HG03060 (cell line): ENCODE results near the gene PDE12.

Experiments used
- ATAC-seq: cut with Tn5 transposase; IDR thresholded peaks from one replicate; pipeline ENCODE4 v1.9.1; 2021; ENCODE audit warnings: low read depth, moderate number of reproducible peaks; ENCODE audit not compliant: unreplicated experiment

PDE12 gene

DNA sequence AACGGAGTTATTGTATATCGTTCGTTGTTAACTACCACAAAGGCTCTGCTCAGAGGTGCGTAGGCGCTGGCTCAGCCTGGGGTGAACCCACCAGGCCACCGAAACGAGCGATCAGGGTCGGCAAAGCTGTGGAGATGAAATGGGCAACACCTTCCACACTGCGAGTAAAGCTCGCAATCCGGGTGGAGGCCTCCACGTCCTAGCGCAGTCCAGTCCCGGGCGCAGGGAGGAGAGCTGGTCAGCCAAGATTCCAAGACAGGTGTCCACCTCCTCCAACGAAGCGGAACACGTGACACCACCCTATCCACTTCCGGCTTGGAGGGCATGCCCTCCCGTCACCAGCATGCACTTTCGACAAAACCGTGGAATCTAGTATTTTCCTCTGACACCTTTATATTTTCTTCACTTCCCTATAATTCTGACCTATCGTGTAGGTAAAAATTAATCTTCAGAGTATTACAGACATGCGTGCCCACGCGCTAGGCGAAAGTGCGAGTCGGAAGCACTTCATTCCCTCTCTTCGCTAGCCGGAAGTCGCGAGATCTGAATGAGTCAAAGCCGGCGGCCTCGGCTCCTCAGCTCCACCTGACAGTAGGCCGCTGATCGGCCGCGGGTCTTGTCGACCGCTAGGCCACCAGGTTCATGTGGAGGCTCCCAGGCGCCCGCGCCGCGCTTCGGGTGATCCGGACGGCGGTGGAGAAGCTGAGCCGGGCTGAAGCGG lies at the start of gene PDE12:
TSS of gene PDE12 (plus strand) at position 537 of the 721 bp plus-strand sequence. CDS start at position 643, 106 bp downstream.
- peak; percentile 54 for ATAC-seq

DNA sequence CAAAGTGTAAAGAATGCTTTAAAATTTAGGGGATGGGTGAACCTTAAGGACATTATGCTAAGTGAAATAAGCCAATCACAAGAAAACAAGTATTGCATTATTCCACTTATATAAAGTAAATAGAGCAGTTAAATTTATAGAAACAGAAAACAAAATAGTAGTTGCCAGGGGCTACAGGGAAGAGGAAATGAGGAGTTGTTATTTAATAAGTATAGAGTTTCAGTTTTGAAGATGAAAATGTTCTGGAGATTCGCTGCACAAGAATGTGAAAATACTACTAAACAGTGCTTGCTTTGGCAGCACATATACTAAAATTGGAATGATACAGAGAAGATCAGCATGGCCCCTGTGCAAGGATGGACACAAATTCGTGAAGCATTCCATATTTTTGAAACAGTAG lies 43.9 kb upstream of the PDE12 start:
- ATAC-seq, result no peak

DNA sequence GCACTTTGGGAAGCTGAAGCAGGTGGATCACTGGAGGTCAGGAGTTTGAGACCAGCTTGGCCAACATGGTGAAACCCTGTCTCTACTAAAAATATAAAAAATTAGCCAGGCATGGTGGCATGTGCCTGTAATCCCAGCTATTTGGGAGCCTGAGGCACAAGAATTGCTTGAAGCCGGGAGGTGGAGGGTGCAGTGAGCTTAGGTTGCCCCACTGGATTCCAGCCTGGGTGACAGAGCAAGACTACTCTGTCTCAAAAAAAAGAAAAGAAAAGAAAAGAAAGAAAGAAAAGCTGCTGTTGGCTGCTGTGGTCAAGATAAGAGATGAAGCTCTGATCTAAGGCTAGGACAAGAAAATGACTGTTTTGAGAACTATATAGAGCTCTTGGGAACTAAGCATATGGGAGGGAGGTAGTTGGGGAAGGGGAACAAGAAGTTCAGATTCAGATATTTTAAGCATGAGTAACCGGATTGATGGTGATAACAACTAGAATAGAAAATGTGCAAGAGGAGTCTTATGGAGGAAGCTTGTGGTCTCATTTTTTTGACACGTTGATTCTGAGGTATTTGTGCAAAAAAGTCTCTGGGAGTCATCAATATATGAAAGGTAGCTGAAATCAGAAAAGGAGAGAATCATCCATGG lies 37.7 kb upstream of the PDE12 start:
- ATAC-seq, result no peak

GRCh38 chr3:57530071-57530608 lies 25.9 kb upstream of the PDE12 start:
- no peak for ATAC-seq

DNA sequence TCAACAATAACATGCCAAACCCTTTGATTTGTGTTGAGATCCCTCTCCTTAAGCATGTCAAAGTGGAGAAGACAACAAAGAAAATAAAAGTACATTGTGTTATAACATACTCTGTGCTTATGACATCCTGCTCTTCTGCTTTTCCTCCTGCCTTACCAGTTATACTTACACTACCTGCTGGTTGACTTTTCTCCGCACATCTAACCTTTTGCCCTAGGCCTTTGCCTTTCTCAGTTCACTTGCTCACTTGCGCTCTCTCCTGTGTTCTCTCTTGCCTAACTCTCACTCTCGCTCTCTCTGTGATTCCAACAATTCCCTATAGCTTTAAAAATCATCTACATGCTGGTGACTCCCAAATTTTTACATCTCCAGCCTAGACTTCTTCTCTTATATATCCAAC lies 17.6 kb upstream of the PDE12 start:
- no peak for ATAC-seq

- ATAC-seq, result no peak
Measured at GRCh38 chr3:57544181-57545125, 11.6 kb upstream of the PDE12 start, which contains the start of gene DNAH12. TSS of gene DNAH12 (minus strand) at chr3:57544344. CDS start at chr3:57542870, 1,474 bp downstream.

DNA sequence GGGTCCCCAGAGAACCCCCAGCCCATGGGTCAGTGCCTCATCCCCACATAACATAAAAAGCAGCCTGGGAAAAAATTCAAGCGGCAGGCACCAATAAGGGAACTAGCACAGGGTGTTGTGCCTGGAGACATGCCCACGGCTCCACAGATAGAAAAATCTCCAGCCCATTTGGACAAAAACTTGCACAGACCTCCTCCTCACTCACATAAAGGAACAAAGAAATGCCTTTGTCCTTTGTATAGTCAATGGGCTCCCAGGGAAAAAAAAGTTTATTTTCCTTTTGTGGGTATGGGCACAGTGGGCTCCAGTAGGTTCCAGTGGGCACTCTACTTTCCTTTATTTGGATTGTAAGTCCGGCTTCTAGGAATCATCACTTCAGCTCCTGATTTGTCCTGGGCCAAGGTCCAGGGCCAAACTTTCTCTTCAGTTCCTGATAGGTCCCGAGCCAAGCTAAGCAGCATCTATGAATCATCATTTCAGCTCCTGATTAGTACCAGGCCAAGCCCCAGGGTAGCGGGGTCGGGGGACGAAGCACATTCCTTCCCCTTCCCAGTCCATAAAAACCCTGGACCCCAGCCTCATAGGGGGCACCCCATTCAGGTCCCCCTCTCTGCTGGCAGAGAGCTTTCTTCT lies 10.3 kb upstream of the PDE12 start:
- ATAC-seq, result no peak

- no peak for ATAC-seq
Measured at GRCh38 chr3:57546616-57547015, 9.5 kb upstream of the PDE12 start.

DNA sequence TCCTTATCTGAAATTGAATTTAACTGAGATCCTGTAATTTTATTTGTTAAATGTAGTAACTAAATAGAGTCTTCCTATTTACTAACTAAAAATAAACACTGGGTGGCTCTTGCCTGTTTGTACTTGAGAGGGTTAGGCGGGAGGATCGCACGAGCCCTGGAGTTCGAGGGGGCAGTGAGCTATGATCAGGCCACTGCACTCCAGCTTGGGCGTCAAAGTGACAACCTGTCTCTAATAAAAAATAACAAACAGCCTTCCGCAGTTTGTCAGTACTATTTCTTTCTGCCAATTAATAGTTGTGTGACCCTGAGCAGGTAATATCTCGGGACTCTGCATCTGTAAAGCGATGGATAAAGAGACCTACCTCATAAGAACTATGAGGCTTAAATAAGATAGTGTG lies 768 bp upstream of the PDE12 start:
- ATAC-seq, result no peak

- peak; percentile 9 for ATAC-seq
Measured at GRCh38 chr3:57556459-57557084, 498 bp downstream of the PDE12 start.

GRCh38 chr3:57557085-57557537 lies 1.0 kb downstream of the PDE12 start:
- no peak for ATAC-seq

DNA sequence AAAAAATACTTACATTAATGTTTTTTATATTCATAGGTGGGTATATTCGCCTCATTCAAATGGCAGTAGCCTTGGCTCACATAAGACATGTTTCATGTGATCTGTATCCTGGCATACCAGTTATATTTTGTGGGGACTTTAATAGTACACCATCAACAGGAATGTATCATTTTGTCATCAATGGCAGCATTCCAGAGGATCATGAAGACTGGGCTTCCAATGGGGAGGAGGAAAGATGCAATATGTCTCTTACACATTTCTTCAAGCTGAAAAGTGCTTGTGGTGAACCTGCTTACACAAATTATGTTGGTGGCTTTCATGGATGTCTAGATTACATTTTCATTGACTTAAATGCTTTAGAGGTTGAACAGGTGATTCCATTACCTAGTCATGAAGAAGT lies 3.5 kb downstream of the PDE12 start:
- no peak for ATAC-seq

GRCh38 chr3:57569859-57570450 lies 13.9 kb downstream of the PDE12 start:
- ATAC-seq, result no peak

DNA sequence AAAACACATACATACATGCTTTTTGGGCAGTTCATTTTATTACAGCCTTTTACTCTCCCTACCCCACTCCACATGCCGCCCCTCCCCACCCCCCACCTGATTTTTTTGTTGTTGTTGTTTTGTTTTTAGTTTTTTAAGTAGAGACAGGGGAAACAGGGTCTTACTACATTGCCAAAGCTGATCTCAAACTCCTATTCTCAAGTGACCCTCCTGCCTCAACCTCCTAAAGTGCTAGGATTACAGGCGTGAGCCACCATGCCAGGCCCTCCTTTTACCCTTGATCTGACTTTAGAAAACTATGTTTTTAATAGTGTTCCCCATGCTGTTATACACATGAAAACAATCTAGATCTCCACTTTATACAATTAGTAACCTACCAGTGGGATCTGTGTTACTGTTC lies 14.8 kb downstream of the PDE12 start:
- ATAC-seq, result no peak

DNA sequence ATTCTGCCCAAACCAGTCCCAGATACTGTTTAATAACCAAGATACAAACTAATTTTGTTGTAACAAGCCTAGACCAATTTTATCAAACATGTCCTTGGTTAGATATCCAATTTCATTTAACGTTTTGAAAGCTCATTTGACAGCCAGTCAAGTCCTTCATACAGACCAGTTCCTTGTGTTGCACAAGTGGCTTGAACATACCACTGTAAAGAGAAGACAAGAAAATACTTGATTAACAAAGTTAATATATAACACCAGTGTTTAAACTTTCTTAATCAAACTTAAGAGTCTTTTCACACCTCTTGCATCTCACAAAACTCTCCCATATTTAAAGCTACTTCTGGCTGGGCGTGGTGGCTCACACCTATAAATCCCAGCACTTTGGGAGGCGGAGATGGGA lies 16.0 kb downstream of the PDE12 start:
- ATAC-seq, result no peak

GRCh38 chr3:57575966-57576626 lies 20.0 kb downstream of the PDE12 start:
- ATAC-seq, result no peak

- no peak for ATAC-seq
Measured at GRCh38 chr3:57577801-57578200, 21.7 kb downstream of the PDE12 start.

- no peak for ATAC-seq
Measured at GRCh38 chr3:57582474-57583168, 26.5 kb downstream of the PDE12 start.
